PC-3 (cell line): Measurements from ENCODE around the gene GALNT18. TPM values are rescaled to one million over a fixed set of nuclear protein-coding genes. Genes with fewer than 3 reads are reported as not detected.

Experiments used
- ATAC-seq: fragments of 200-7000 bp; cut with Tn5 transposase; 2 replicates; pipeline ENCODE4 v1.9.1; 2020; ENCODE audit warnings: mild to moderate bottlenecking, moderate library complexity
- BruUV-seq: library from RNA; stranded (reverse); fragments of 400-500 nt; replicated peaks from 2 replicates; lab custom pipeline; 2021; lab: Mats Ljungman, UMichigan
- CTCF ChIA-PET: fragments of 300-600 bp; sonication (Branson Sonifier 250); formaldehyde crosslinking; loops from one replicate; lab custom pipeline; 2022; ENCODE audit warnings: antibody characterized with exemption; lab: Charles Lee
- POLR2A ChIA-PET: fragments of 300-600 bp; sonication (Branson Sonifier 250); formaldehyde crosslinking; loops from one replicate; lab custom pipeline; 2022; ENCODE audit warnings: antibody characterized with exemption; ENCODE audit not compliant: unreplicated experiment; lab: Charles Lee
- DNase-seq: peaks from one replicate; pipeline ENCODE4 v3.0.0-alpha.2; 2015
- H2AFZ ChIP-seq: fragments of 300-600 bp; sonication (generic); 2 replicates; pipeline ENCODE4 v1.6.0; 2016; ENCODE audit warnings: antibody characterized with exemption, low read length
- H3F3A ChIP-seq: fragments of 300-600 bp; sonication (generic); one replicate; pipeline ENCODE4 v1.6.0; 2017; ENCODE audit warnings: antibody characterized with exemption, low read length, control low read depth, mild to moderate bottlenecking; ENCODE audit not compliant: unreplicated experiment
- H3K27ac ChIP-seq: fragments of 300-600 bp; sonication (generic); 2 replicates; pipeline ENCODE4 v1.5.1; 2016; ENCODE audit warnings: mild to moderate bottlenecking, low read length
- H3K27me3 ChIP-seq: fragments of 300-600 bp; sonication (generic); 2 replicates; pipeline ENCODE4 v1.6.1; 2016; ENCODE audit warnings: low read length, mixed read lengths
- H3K36me3 ChIP-seq: fragments of 300-600 bp; sonication (generic); 2 replicates; pipeline ENCODE4 v1.6.1; 2016; ENCODE audit warnings: low read depth, mixed run types, low read length, mixed read lengths
- H3K4me1 ChIP-seq: fragments of 300-600 bp; sonication (generic); 2 replicates; pipeline ENCODE4 v1.5.1; 2016; ENCODE audit warnings: low read length; ENCODE audit not compliant: insufficient read depth
- H3K4me2 ChIP-seq: fragments of 300-600 bp; sonication (generic); 2 replicates; pipeline ENCODE4 v1.6.0; 2016; ENCODE audit warnings: low read length
- H3K4me3 ChIP-seq: fragments of 300-600 bp; sonication (generic); 2 replicates; pipeline ENCODE4 v1.5.1; 2016; ENCODE audit warnings: mild to moderate bottlenecking, low read length, mixed read lengths
- H3K79me2 ChIP-seq: fragments of 300-600 bp; sonication (generic); 2 replicates; pipeline ENCODE4 v1.6.1; 2017; ENCODE audit warnings: low read length, mixed read lengths
- H3K9ac ChIP-seq: fragments of 300-600 bp; sonication (generic); 2 replicates; pipeline ENCODE4 v1.6.0; 2016; ENCODE audit warnings: mild to moderate bottlenecking, low read length
- H3K9me2 ChIP-seq: fragments of 300-600 bp; sonication (generic); replicated peaks from 2 replicates; pipeline ENCODE4 v1.6.1; 2016; ENCODE audit warnings: mixed run types, low read length, mixed read lengths
- H3K9me3 ChIP-seq: fragments of 300-600 bp; sonication (generic); 2 replicates; pipeline ENCODE4 v1.6.1; 2016; ENCODE audit warnings: low read length, mixed read lengths
- H4K20me1 ChIP-seq: fragments of 300-600 bp; sonication (generic); 2 replicates; pipeline ENCODE4 v1.6.1; 2016; ENCODE audit warnings: low read length, mixed read lengths
- CTCF ChIP-seq: fragments of 300-600 bp; sonication (generic); conservative IDR thresholded peaks from 2 replicates; pipeline ENCODE4 v1.5.1; 2017; ENCODE audit warnings: antibody characterized with exemption, low read depth, mild to moderate bottlenecking, low read length
- EZH2 ChIP-seq: fragments of 300-600 bp; sonication (generic); IDR thresholded peaks from one replicate; pipeline ENCODE4 v1.6.1; 2017; ENCODE audit warnings: antibody characterized with exemption, mild to moderate bottlenecking, low read length; ENCODE audit not compliant: unreplicated experiment
- EZH2phosphoT487 ChIP-seq: fragments of 300-600 bp; sonication (generic); IDR thresholded peaks from 2 replicates; pipeline ENCODE4 v1.6.1; 2018; ENCODE audit warnings: mild to moderate bottlenecking, antibody characterized with exemption, low read length, borderline replicate concordance
- intact Hi-C: fragments of 100-400 bp; cut with micrococcal nuclease; formaldehyde crosslinking; loops from 2 replicates; pipeline ENCODE4 v1.9.0; 2023
- total RNA-seq: library from RNA; depleted of rRNA; stranded (reverse); fragments of >200 nt; gene quantifications from 2 replicates; pipeline ENCODE4 v1.2.3, GENCODE V29; 2014

Gene GALNT18
- total RNA-seq, 1 experiment from 2014 or later: 34.5 TPM

DNA sequence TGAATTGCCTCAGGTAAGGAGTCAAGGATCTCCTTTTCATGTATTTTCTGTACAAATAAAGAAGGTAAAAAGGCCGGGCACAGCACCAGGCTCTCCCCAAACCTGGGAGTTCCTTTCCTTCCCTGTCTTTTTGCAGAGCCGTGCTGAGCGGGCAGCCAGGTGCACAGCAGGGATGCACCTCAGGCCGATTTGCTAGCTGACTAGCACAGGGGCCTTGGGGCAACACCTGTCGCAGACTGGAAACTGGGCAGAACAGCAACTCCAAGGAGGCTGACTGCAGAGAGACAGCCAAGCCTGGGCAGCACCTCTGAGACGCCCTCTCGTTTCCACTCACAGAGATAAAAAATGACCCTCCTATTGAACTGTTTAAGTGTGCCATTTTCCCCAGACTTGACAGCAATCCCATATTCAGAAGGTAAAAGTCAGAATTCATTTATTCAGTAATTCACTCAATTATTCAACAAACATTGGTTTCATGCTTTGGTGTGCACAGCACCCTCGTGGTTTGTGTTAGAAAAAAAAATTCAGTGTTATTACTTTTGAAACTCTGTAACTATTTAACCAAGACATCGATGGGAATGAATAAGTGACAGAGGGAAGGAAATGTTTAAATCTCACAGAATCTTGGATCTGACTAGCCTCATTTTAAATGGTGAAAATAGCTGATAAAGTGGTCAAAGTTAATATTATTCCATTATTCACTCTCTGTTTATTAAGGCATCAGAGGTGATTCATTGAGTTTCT lies 120.9 kb downstream of the GALNT18 start:
- Histone ChIP-seq H3K27ac (no peak overlapping the region), H3K36me3 (no peaks in the 10 kb centered on the region), H3K9me2 (no peaks in the 10 kb centered on the region), H3K4me2 (no peak overlapping the region), H3K9ac (no peak overlapping the region), H2AFZ (no peak overlapping the region), H3K4me1 (peaks cover 9% of the 10 kb centered on the region), H4K20me1 (no peaks in the 10 kb centered on the region), H3K9me3 (no peaks in the 10 kb centered on the region), H3K27me3 (no peaks in the 10 kb centered on the region), H3F3A (no peaks in the 10 kb centered on the region), H3K4me3 (no peak overlapping the region), H3K79me2 (no peaks in the 10 kb centered on the region)
- ATAC-seq (no peak), DNase-seq (no peak)
- TF ChIP-seq EZH2 (no peak), EZH2phosphoT487 (no peak), CTCF (no peak)
- no TSS peak for BruUV-seq
- POLR2A ChIA-PET: no interaction called here
- intact Hi-C loops: loop anchor here (10.0 kb wide), 1 partner anchor 114 kb away; no protein-coding TSS in a partner anchor
- CTCF ChIA-PET: no interaction called here

DNA sequence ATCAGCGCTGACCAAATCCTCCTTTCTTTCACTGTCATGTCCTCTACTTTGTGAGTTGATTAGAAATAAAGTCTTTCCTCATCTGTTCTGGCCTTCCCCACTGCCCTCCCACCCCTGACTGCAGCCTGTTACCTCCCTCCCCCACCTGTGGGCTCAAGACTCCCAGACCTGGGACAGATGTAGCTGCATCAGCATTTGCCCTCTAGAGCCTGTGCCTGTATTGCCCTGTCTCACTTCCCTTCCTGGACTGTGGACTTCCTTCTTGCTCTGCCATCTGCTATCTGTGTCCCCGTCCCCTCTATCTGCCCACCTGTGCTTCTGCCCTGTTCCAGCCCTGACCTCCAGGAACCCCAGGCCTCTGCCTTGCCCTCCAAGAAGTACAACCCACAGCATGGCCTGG lies 122.5 kb downstream of the GALNT18 start:
- ChIA-PET CTCF (interaction anchor here (0.5 kb wide), 1 partner anchor 471 kb away, joined by 3 read pairs; no protein-coding TSS in a partner anchor), POLR2A (no interaction called here)
- H3K4me1 ChIP-seq: no peaks in the 10 kb centered on the region
- no peak for TF ChIP-seq CTCF
- TF ChIP-seq EZH2phosphoT487: no peak
- no peaks in the 10 kb centered on the region for H3K9me3 ChIP-seq
- no peaks in the 10 kb centered on the region for H3K9me2 ChIP-seq
- H3K9ac ChIP-seq: no peak overlapping the region
- no peak overlapping the region for H3K4me3 ChIP-seq
- no peak overlapping the region for H3K27ac ChIP-seq
- no peaks in the 10 kb centered on the region for H3K27me3 ChIP-seq
- H4K20me1 ChIP-seq: no peaks in the 10 kb centered on the region
- no peaks in the 10 kb centered on the region for H3K36me3 ChIP-seq
- no peaks in the 10 kb centered on the region for H3F3A ChIP-seq
- no TSS peak for BruUV-seq
- H3K79me2 ChIP-seq: no peaks in the 10 kb centered on the region
- ATAC-seq (no peak), DNase-seq (no peak)
- intact Hi-C loops: no loop called here
- H3K4me2 ChIP-seq: no peak overlapping the region
- no peak overlapping the region for H2AFZ ChIP-seq

GRCh38 chr11:11498195-11498594 lies 123.6 kb downstream of the GALNT18 start:
- Histone ChIP-seq H4K20me1 (no peaks in the 10 kb centered on the region), H3K4me1 (no peaks in the 10 kb centered on the region), H3K79me2 (no peaks in the 10 kb centered on the region), H3K27ac (no peak overlapping the region), H3K4me3 (no peak overlapping the region), H3K27me3 (no peaks in the 10 kb centered on the region), H2AFZ (no peak overlapping the region), H3K36me3 (no peaks in the 10 kb centered on the region), H3K9ac (no peak overlapping the region), H3K9me2 (no peaks in the 10 kb centered on the region), H3K9me3 (no peaks in the 10 kb centered on the region), H3F3A (no peaks in the 10 kb centered on the region), H3K4me2 (no peak overlapping the region)
- TF ChIP-seq EZH2phosphoT487 (no peak), CTCF (no peak), EZH2 (no peak)
- no TSS peak for BruUV-seq
- DNase-seq (no peak), ATAC-seq (no peak)
- POLR2A ChIA-PET: no interaction called here
- intact Hi-C loops: no loop called here
- CTCF ChIA-PET: interaction anchor here (0.5 kb wide), 1 partner anchor 470 kb away, joined by 3 read pairs; no protein-coding TSS in a partner anchor
